ENCODE results near the gene YBEY.

DNA sequence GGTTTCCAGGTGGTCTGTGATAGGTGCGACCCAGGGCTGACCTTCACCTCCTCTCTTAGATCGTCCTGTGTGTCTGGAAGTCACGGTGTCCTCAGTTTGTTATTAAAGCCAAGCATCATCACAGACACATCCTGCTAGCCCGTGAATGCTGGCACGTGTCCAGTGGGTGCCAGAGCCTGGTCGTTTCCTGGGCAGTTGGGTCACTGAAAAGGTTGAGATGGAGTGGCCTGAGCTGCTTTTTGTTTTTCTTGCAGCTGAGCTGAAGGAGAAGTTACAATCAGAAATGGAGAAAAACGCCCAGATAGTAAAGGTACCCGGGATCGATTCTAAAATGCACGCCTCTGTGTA, 61.0 kb downstream of the YBEY start:
- TF ChIP-seq, protein P1, sequence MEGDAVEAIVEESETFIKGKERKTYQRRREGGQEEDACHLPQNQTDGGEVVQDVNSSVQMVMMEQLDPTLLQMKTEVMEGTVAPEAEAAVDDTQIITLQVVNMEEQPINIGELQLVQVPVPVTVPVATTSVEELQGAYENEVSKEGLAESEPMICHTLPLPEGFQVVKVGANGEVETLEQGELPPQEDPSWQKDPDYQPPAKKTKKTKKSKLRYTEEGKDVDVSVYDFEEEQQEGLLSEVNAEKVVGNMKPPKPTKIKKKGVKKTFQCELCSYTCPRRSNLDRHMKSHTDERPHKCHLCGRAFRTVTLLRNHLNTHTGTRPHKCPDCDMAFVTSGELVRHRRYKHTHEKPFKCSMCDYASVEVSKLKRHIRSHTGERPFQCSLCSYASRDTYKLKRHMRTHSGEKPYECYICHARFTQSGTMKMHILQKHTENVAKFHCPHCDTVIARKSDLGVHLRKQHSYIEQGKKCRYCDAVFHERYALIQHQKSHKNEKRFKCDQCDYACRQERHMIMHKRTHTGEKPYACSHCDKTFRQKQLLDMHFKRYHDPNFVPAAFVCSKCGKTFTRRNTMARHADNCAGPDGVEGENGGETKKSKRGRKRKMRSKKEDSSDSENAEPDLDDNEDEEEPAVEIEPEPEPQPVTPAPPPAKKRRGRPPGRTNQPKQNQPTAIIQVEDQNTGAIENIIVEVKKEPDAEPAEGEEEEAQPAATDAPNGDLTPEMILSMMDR (IDR thresholded peaks at IDR 0.05 in 8 of 11, conservative IDR thresholded peaks at IDR 0.05 in 3 of 11) = no peak
- no peak for TF ChIP-seq POLR2A (IDR thresholded peaks at IDR 0.05)
- TF ChIP-seq POLR2AphosphoS5 (IDR thresholded peaks at IDR 0.05) = no peak
